ENCODE data around the gene NHLRC1. TPM values are rescaled to one million over a fixed set of nuclear protein-coding genes. Genes with fewer than 3 reads are reported as not detected.

The NHLRC1 gene
- total RNA-seq, 1 donor, result 2.9 TPM

GRCh38 chr6:18126121-18126520, 3.6 kb upstream of the NHLRC1 start:
- Histone ChIP-seq H3K4me1 (ENCODE audit: insufficient read depth, low read length) (peaks cover 11% of the 10 kb centered on the region), H3K27ac (ENCODE audit: low read depth, low read length) (no peak overlapping the region), H3K27me3 (ENCODE audit: insufficient read depth, low read length) (no peaks in the 10 kb centered on the region), H3K4me2 (ENCODE audit: insufficient read depth, low read length) (peak overlapping the region; percentile 25), H2AFZ (ENCODE audit: low read length) (peak overlapping the region; percentile 41), H4K20me1 (ENCODE audit: insufficient read depth, low read length) (no peaks in the 10 kb centered on the region), H3K9me3 (ENCODE audit: low read depth, low read length) (no peaks in the 10 kb centered on the region), H3K79me2 (ENCODE audit: insufficient read depth, low read length) (peaks cover 11% of the 10 kb centered on the region), H3K4me3 (ENCODE audit: insufficient read depth, low read length) (peak overlapping the region; percentile 2), H3K36me3 (ENCODE audit: insufficient read depth, low read length) (no peaks in the 10 kb centered on the region)
- no peak for DNase-seq (ENCODE audit: insufficient read length, low spot score, missing footprints)
- TF ChIP-seq CTCF (IDR thresholded peaks at IDR 0.05; ENCODE audit: extremely low read depth, low read depth, low read length), result no peak

GRCh38 chr6:18121580-18122127, 823 bp downstream of the NHLRC1 start:
- no peak for TF ChIP-seq CTCF (IDR thresholded peaks at IDR 0.05; ENCODE audit: extremely low read depth, low read depth, low read length)
- DNase-seq (ENCODE audit: insufficient read length, low spot score, missing footprints), result no peak
- Histone ChIP-seq H3K9me3 (ENCODE audit: low read depth, low read length) (no peaks in the 10 kb centered on the region), H3K79me2 (ENCODE audit: insufficient read depth, low read length) (peaks cover 11% of the 10 kb centered on the region), H3K4me3 (ENCODE audit: insufficient read depth, low read length) (peak overlapping the region; percentile 77), H3K27me3 (ENCODE audit: insufficient read depth, low read length) (no peaks in the 10 kb centered on the region), H3K4me1 (ENCODE audit: insufficient read depth, low read length) (peaks cover 11% of the 10 kb centered on the region), H2AFZ (ENCODE audit: low read length) (peak overlapping the region; percentile 100), H4K20me1 (ENCODE audit: insufficient read depth, low read length) (no peaks in the 10 kb centered on the region), H3K36me3 (ENCODE audit: insufficient read depth, low read length) (no peaks in the 10 kb centered on the region), H3K27ac (ENCODE audit: low read depth, low read length) (no peak overlapping the region), H3K4me2 (ENCODE audit: insufficient read depth, low read length) (peak overlapping the region; percentile 93)

GRCh38 chr6:18119236-18119635, 3.2 kb downstream of the NHLRC1 start:
- Histone ChIP-seq H3K27ac (ENCODE audit: low read depth, low read length) (no peak overlapping the region), H3K4me1 (ENCODE audit: insufficient read depth, low read length) (peaks cover 11% of the 10 kb centered on the region), H3K36me3 (ENCODE audit: insufficient read depth, low read length) (no peaks in the 10 kb centered on the region), H4K20me1 (ENCODE audit: insufficient read depth, low read length) (no peaks in the 10 kb centered on the region), H3K9me3 (ENCODE audit: low read depth, low read length) (no peaks in the 10 kb centered on the region), H3K4me3 (ENCODE audit: insufficient read depth, low read length) (no peak overlapping the region), H2AFZ (ENCODE audit: low read length) (no peak overlapping the region), H3K27me3 (ENCODE audit: insufficient read depth, low read length) (no peaks in the 10 kb centered on the region), H3K79me2 (ENCODE audit: insufficient read depth, low read length) (peaks cover 11% of the 10 kb centered on the region), H3K4me2 (ENCODE audit: insufficient read depth, low read length) (no peak overlapping the region)
- no peak for TF ChIP-seq CTCF (IDR thresholded peaks at IDR 0.05; ENCODE audit: extremely low read depth, low read depth, low read length)
- no peak for DNase-seq (ENCODE audit: insufficient read length, low spot score, missing footprints)

GRCh38 chr6:18118330-18118729, 4.1 kb downstream of the NHLRC1 start:
- Histone ChIP-seq H3K27me3 (ENCODE audit: insufficient read depth, low read length) (no peaks in the 10 kb centered on the region), H4K20me1 (ENCODE audit: insufficient read depth, low read length) (no peaks in the 10 kb centered on the region), H3K4me2 (ENCODE audit: insufficient read depth, low read length) (no peak overlapping the region), H3K36me3 (ENCODE audit: insufficient read depth, low read length) (no peaks in the 10 kb centered on the region), H3K9me3 (ENCODE audit: low read depth, low read length) (no peaks in the 10 kb centered on the region), H3K27ac (ENCODE audit: low read depth, low read length) (no peak overlapping the region), H2AFZ (ENCODE audit: low read length) (no peak overlapping the region), H3K4me3 (ENCODE audit: insufficient read depth, low read length) (no peak overlapping the region), H3K4me1 (ENCODE audit: insufficient read depth, low read length) (peaks cover 11% of the 10 kb centered on the region), H3K79me2 (ENCODE audit: insufficient read depth, low read length) (peaks cover 11% of the 10 kb centered on the region)
- no peak for TF ChIP-seq CTCF (IDR thresholded peaks at IDR 0.05; ENCODE audit: extremely low read depth, low read depth, low read length)
- DNase-seq (ENCODE audit: insufficient read length, low spot score, missing footprints), result peak; percentile 65

Measured in osteoblast (primary cell).